AG20443 (cell line): ENCODE results near the gene OSBPL10.

Source experiments
- DNase-seq: peaks from one replicate; pipeline ENCODE4 v3.0.0; 2012; ENCODE audit warnings: low spot score, mixed read lengths

The OSBPL10 gene

GRCh38 chr3:31614162-31614921 is 366.7 kb downstream of the OSBPL10 start:
- no peak for DNase-seq

- DNase-seq = no peak
These were observed 367.4 kb downstream of the OSBPL10 start for GRCh38 chr3:31613654-31614053.

GRCh38 chr3:31613177-31613576 is 367.9 kb downstream of the OSBPL10 start:
- DNase-seq = no peak
